ENCODE measurements around the gene SLC6A5.

The SLC6A5 gene

GRCh38 chr11:20604295-20604803 is 4.9 kb downstream of the SLC6A5 start:
- ChIA-PET CTCF (no interaction called here), POLR2A (no interaction called here)
- H3K9me3 ChIP-seq (ENCODE audit: control insufficient read depth, insufficient read depth, low read depth, low read length): no peaks in the 10 kb centered on the region
- no peak overlapping the region for H3K4me3 ChIP-seq (ENCODE audit: low read depth, low read length)
- H3K4me1 ChIP-seq (ENCODE audit: control insufficient read depth, insufficient read depth, low read length): no peaks in the 10 kb centered on the region
- no peak overlapping the region for H3K27ac ChIP-seq (ENCODE audit: extremely low read depth, low read depth, low read length)
- H3K36me3 ChIP-seq (ENCODE audit: control insufficient read depth in 2 of 2, insufficient read depth in 1 of 2, low read length in 2 of 2): no peaks in the 10 kb centered on the region
- TF ChIP-seq ZNF138 (tag by site-specific recombination; IDR thresholded peaks at IDR 0.05; ENCODE audit: borderline replicate concordance): no peak
- no peak for TF ChIP-seq ZNF580 (tag by site-specific recombination; IDR thresholded peaks at IDR 0.05)
- no peak for TF ChIP-seq HOXA7 (CRISPR knock-in tag; IDR thresholded peaks at IDR 0.05; ENCODE audit: borderline replicate concordance)
- no peak for TF ChIP-seq ZNF292 (tag by site-specific recombination; IDR thresholded peaks at IDR 0.05; ENCODE audit: borderline replicate concordance, low read depth)
- no peak for TF ChIP-seq ZNF184 (tag by site-specific recombination; IDR thresholded peaks at IDR 0.05)
- TF ChIP-seq ZNF341 (tag by site-specific recombination; IDR thresholded peaks at IDR 0.05; ENCODE audit: low read depth): no peak
- no peak for TF ChIP-seq ZFHX2 (tag by site-specific recombination; conservative IDR thresholded peaks at IDR 0.05)
- no peak for TF ChIP-seq ZBTB6 (tag by site-specific recombination; IDR thresholded peaks at IDR 0.05)
- TF ChIP-seq ZNF23 (tag by site-specific recombination; IDR thresholded peaks at IDR 0.05; ENCODE audit: borderline replicate concordance): no peak
- TF ChIP-seq PRDM6 (tag by site-specific recombination; IDR thresholded peaks at IDR 0.05): no peak
- TF ChIP-seq ZNF629 (tag by site-specific recombination; IDR thresholded peaks at IDR 0.05): no peak
- no peak for TF ChIP-seq ZNF146 (tag by site-specific recombination; IDR thresholded peaks at IDR 0.05)
- TF ChIP-seq EGR2 (tag by site-specific recombination; IDR thresholded peaks at IDR 0.05; ENCODE audit: low read depth): no peak
- TF ChIP-seq KLF1 (tag by site-specific recombination; IDR thresholded peaks at IDR 0.05): no peak
- TF ChIP-seq ZXDB (tag by site-specific recombination; IDR thresholded peaks at IDR 0.05): no peak
- TF ChIP-seq ZNF658 (tag by site-specific recombination; IDR thresholded peaks at IDR 0.05): no peak
- no peak for TF ChIP-seq ZNF600 (tag by site-specific recombination; IDR thresholded peaks at IDR 0.05)
- no peak for TF ChIP-seq HOXD13 (CRISPR knock-in tag; IDR thresholded peaks at IDR 0.05; ENCODE audit: borderline replicate concordance)
- no peak for TF ChIP-seq PRDM4 (tag by site-specific recombination; IDR thresholded peaks at IDR 0.05)
- TF ChIP-seq SP7 (tag by site-specific recombination; IDR thresholded peaks at IDR 0.05): no peak

- Histone ChIP-seq H3K27ac (ENCODE audit: extremely low read depth, low read depth, low read length) (no peak overlapping the region), H3K9me3 (ENCODE audit: control insufficient read depth, insufficient read depth, low read depth, low read length) (no peaks in the 10 kb centered on the region), H3K4me3 (ENCODE audit: low read depth, low read length) (no peak overlapping the region), H3K4me1 (ENCODE audit: control insufficient read depth, insufficient read depth, low read length) (no peaks in the 10 kb centered on the region), H3K36me3 (ENCODE audit: control insufficient read depth in 2 of 2, insufficient read depth in 1 of 2, low read length in 2 of 2) (no peaks in the 10 kb centered on the region)
- ChIA-PET POLR2A (no interaction called here), CTCF (no interaction called here)
- no peak for TF ChIP-seq ZNF391 (tag by site-specific recombination; IDR thresholded peaks at IDR 0.05; ENCODE audit: borderline replicate concordance, low read depth)
- TF ChIP-seq YY1 (tag by site-specific recombination; IDR thresholded peaks at IDR 0.05): no peak
- no peak for TF ChIP-seq ZNF214 (tag by site-specific recombination; IDR thresholded peaks at IDR 0.05; ENCODE audit: borderline replicate concordance)
- TF ChIP-seq KLF16 (tag by site-specific recombination; IDR thresholded peaks at IDR 0.05): no peak
- TF ChIP-seq ZNF626 (tag by site-specific recombination; IDR thresholded peaks at IDR 0.05): no peak
- TF ChIP-seq ZNF843 (tag by site-specific recombination; IDR thresholded peaks at IDR 0.05): no peak
- no peak for TF ChIP-seq SP3 (tag by site-specific recombination; IDR thresholded peaks at IDR 0.05)
- TF ChIP-seq GFI1B (tag by site-specific recombination; IDR thresholded peaks at IDR 0.05): no peak
Measured at GRCh38 chr11:20604864-20605601, 5.6 kb downstream of the SLC6A5 start.
